DOHH2 (cell line): ENCODE results near the gene TMPO.

Source experiments
- H3F3A ChIP-seq: fragments of 200-600 bp; sonication (generic), shearing (Covaris generic); 2 replicates; pipeline ENCODE4 v1.6.0; 2016; ENCODE audit warnings: antibody characterized with exemption, mild to moderate bottlenecking; ENCODE audit not compliant: control insufficient read depth, insufficient read depth
- H3K27ac ChIP-seq: fragments of 200-600 bp; sonication (generic); 2 replicates; pipeline ENCODE4 v1.5.1; 2014; ENCODE audit warnings: low read depth, mild to moderate bottlenecking, low read length, moderate library complexity
- H3K27me3 ChIP-seq: fragments of 200-600 bp; sonication (generic); 2 replicates; pipeline ENCODE4 v1.6.1; 2014; ENCODE audit warnings: mild to moderate bottlenecking, low read length, mixed read lengths; ENCODE audit not compliant: control insufficient read depth
- H3K36me3 ChIP-seq: fragments of 200-600 bp; sonication (generic); 2 replicates; pipeline ENCODE4 v1.6.1; 2014; ENCODE audit warnings: mild to moderate bottlenecking, low read length, moderate library complexity, mixed read lengths; ENCODE audit not compliant: control insufficient read depth
- H3K4me1 ChIP-seq: fragments of 200-600 bp; sonication (generic); 2 replicates; pipeline ENCODE4 v1.6.1; 2014; ENCODE audit warnings: mild to moderate bottlenecking, low read length, mixed read lengths; ENCODE audit not compliant: control insufficient read depth
- H3K4me2 ChIP-seq: fragments of 200-600 bp; sonication (generic); 2 replicates; pipeline ENCODE4 v1.6.0; 2014; ENCODE audit warnings: mild to moderate bottlenecking, low read length, moderate library complexity
- H3K4me3 ChIP-seq: fragments of 200-600 bp; sonication (generic); 2 replicates; pipeline ENCODE4 v1.5.1; 2014; ENCODE audit warnings: mild to moderate bottlenecking, low read length, mixed read lengths
- H3K79me2 ChIP-seq: fragments of 200-600 bp; sonication (generic); 2 replicates; pipeline ENCODE4 v1.6.1; 2014; ENCODE audit warnings: mild to moderate bottlenecking, low read length, mixed read lengths; ENCODE audit not compliant: control insufficient read depth
- H3K9me2 ChIP-seq: fragments of 200-600 bp; sonication (generic); replicated peaks from 2 replicates; pipeline ENCODE4 v1.6.1; 2014; ENCODE audit warnings: mild to moderate bottlenecking, low read length, mixed read lengths; ENCODE audit not compliant: control insufficient read depth
- H3K9me3 ChIP-seq: fragments of 200-600 bp; sonication (generic); 2 replicates; pipeline ENCODE4 v1.6.1; 2014; ENCODE audit warnings: antibody characterized with exemption, low read length, mixed read lengths; ENCODE audit not compliant: control insufficient read depth, insufficient read depth
- H4K20me1 ChIP-seq: fragments of 200-600 bp; sonication (generic); 2 replicates; pipeline ENCODE4 v1.6.0; 2014; ENCODE audit warnings: low read depth, mild to moderate bottlenecking, antibody characterized with exemption, low read length, moderate library complexity; ENCODE audit not compliant: control insufficient read depth, insufficient read depth
- CTCF ChIP-seq: fragments of 200-600 bp; sonication (generic); IDR thresholded peaks from one replicate; pipeline ENCODE4 v1.5.1; 2014; ENCODE audit warnings: antibody characterized with exemption, mild to moderate bottlenecking, low read depth, low read length; ENCODE audit not compliant: poor library complexity, severe bottlenecking
- EZH2phosphoT487 ChIP-seq: fragments of 200-600 bp; sonication (generic); IDR thresholded peaks from 2 replicates; pipeline ENCODE4 v1.6.1; 2017; ENCODE audit warnings: borderline replicate concordance, mild to moderate bottlenecking, antibody characterized with exemption, low read length, moderate library complexity, mixed read lengths

Gene TMPO

GRCh38 chr12:98530068-98530467 is 14.7 kb downstream of the TMPO start:
- peaks cover 99% of the 10 kb centered on the region for H3K36me3 ChIP-seq
- no peaks in the 10 kb centered on the region for H3K27me3 ChIP-seq
- H3K79me2 ChIP-seq: peaks cover 99% of the 10 kb centered on the region
- H4K20me1 ChIP-seq: peaks cover 22% of the 10 kb centered on the region; the same call in 1 of the 2 replicates
- H3K4me1 ChIP-seq: peaks cover 10% of the 10 kb centered on the region
- no peak overlapping the region for H3K27ac ChIP-seq
- no peak overlapping the region for H3K4me3 ChIP-seq
- TF ChIP-seq CTCF (no peak), EZH2phosphoT487 (no peak)
- H3K9me3 ChIP-seq: no peaks in the 10 kb centered on the region
- H3K9me2 ChIP-seq: no peaks in the 10 kb centered on the region
- no peak overlapping the region for H3K4me2 ChIP-seq
- H3F3A ChIP-seq: peaks cover 18% of the 10 kb centered on the region

GRCh38 chr12:98532687-98533304 is 17.4 kb downstream of the TMPO start:
- H3K27me3 ChIP-seq: no peaks in the 10 kb centered on the region
- H3K27ac ChIP-seq: no peak overlapping the region
- no peaks in the 10 kb centered on the region for H3K4me1 ChIP-seq
- H3K79me2 ChIP-seq: peaks cover 99% of the 10 kb centered on the region
- H3K36me3 ChIP-seq: peaks cover 99% of the 10 kb centered on the region
- H3K9me3 ChIP-seq: no peaks in the 10 kb centered on the region
- TF ChIP-seq EZH2phosphoT487 (no peak), CTCF (peak; percentile 72)
- H3F3A ChIP-seq: peaks cover 20% of the 10 kb centered on the region; the same call in 1 of the 2 replicates
- H3K4me2 ChIP-seq: no peak overlapping the region
- no peaks in the 10 kb centered on the region for H3K9me2 ChIP-seq
- H4K20me1 ChIP-seq: peaks cover 10% of the 10 kb centered on the region; the same call in 1 of the 2 replicates
- no peak overlapping the region for H3K4me3 ChIP-seq

DNA sequence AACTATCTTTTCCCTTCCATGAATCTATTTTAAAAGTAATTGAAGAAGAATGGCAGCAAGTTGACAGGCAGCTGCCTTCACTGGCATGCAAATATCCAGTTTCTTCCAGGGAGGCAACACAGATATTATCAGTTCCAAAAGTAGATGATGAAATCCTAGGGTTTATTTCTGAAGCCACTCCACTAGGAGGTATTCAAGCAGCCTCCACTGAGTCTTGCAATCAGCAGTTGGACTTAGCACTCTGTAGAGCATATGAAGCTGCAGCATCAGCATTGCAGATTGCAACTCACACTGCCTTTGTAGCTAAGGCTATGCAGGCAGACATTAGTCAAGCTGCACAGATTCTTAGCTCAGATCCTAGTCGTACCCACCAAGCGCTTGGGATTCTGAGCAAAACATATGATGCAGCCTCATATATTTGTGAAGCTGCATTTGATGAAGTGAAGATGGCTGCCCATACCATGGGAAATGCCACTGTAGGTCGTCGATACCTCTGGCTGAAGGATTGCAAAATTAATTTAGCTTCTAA is 18.4 kb downstream of the TMPO start:
- Histone ChIP-seq H3K79me2 (peaks cover 96% of the 10 kb centered on the region), H3K36me3 (peaks cover 99% of the 10 kb centered on the region), H3K9me3 (no peaks in the 10 kb centered on the region)

More for the DNA sequence above, 18.4 kb downstream of the TMPO start:
- H3K27ac ChIP-seq: no peak overlapping the region
- peaks cover 10% of the 10 kb centered on the region; the same call in 1 of the 2 replicates for H4K20me1 ChIP-seq
- no peak overlapping the region for H3K4me3 ChIP-seq
- H3K27me3 ChIP-seq: no peaks in the 10 kb centered on the region
- TF ChIP-seq CTCF: no peak
- no peak for TF ChIP-seq EZH2phosphoT487
- H3K9me2 ChIP-seq: no peaks in the 10 kb centered on the region
- H3K4me1 ChIP-seq: no peaks in the 10 kb centered on the region
- H3K4me2 ChIP-seq: no peak overlapping the region
- H3F3A ChIP-seq: peaks cover 20% of the 10 kb centered on the region; the same call in 1 of the 2 replicates
